ENCODE results near the gene DPCD. TPM values are rescaled to one million over a fixed set of nuclear protein-coding genes. Genes with fewer than 3 reads are reported as not detected.
"Not testable (repeated sequence)": the region's sequence is repeated elsewhere in the genome, so short reads cannot be mapped to it uniquely, and the experiment has no call there.

Gene DPCD
- total RNA-seq, 2 experiments from 2014 or later = 0.31 to 0.96 TPM

GRCh38 chr10:101585841-101586240, 2.3 kb upstream of the DPCD start:
- Mint-ChIP-seq H3K36me3 (ENCODE audit: low read depth) (peaks cover 47% of the 10 kb centered on the region), H3K4me1 (ENCODE audit: low read depth) (peaks cover 24% of the 10 kb centered on the region), H3K4me3 (no peak overlapping the region), H3K27me3 (peaks cover 3% of the 10 kb centered on the region), H3K9me3 (no peaks in the 10 kb centered on the region), H3K27ac (no peak overlapping the region)
- Histone ChIP-seq H3K27ac (ENCODE audit: low read depth in 1 of 2, low read length in 2 of 2) (no peak overlapping the region), H3K36me3 (ENCODE audit: insufficient read depth, low read length) (peaks cover 36% of the 10 kb centered on the region), H3K27me3 (ENCODE audit: control insufficient read depth in 1 of 2, insufficient read depth in 2 of 2, low read length in 2 of 2) (no peaks in the 10 kb centered on the region), H3K4me1 (ENCODE audit: insufficient read depth, low read length) (peaks cover 24% of the 10 kb centered on the region), H3K4me3 (ENCODE audit: low read length) (no peak overlapping the region), H3K9me3 (ENCODE audit: control insufficient read depth in 1 of 2, insufficient read depth in 1 of 2, low read length in 2 of 2) (no peaks in the 10 kb centered on the region)
- intact Hi-C loops (cut with DNase I, micrococcal nuclease) = loop anchor here in 1 of 2 experiments (5.0 to 10.0 kb wide), 3 partner anchors 106 to 1049 kb away; partner anchors contain the start of genes BTRC and HIF1AN
- ATAC-seq (ENCODE audit: poor library complexity) = no peak
- ChIA-PET POLR2A (no interaction called here), CTCF (no interaction called here)
- DNase-seq = no peak
- no peak for TF ChIP-seq CTCF (IDR thresholded peaks at IDR 0.05)

- no peak for ATAC-seq (ENCODE audit: poor library complexity)
- Mint-ChIP-seq H3K4me1 (ENCODE audit: low read depth) (peaks cover 24% of the 10 kb centered on the region), H3K27me3 (peaks cover 6% of the 10 kb centered on the region), H3K4me3 (peak overlapping the region; percentile 97), H3K36me3 (ENCODE audit: low read depth) (peaks cover 25% of the 10 kb centered on the region), H3K9me3 (no peaks in the 10 kb centered on the region), H3K27ac (no peak overlapping the region)
- Histone ChIP-seq H3K36me3 (ENCODE audit: insufficient read depth, low read length) (peaks cover 18% of the 10 kb centered on the region), H3K4me1 (ENCODE audit: insufficient read depth, low read length) (peaks cover 24% of the 10 kb centered on the region), H3K27me3 (ENCODE audit: control insufficient read depth in 1 of 2, insufficient read depth in 2 of 2, low read length in 2 of 2) (no peaks in the 10 kb centered on the region), H3K9me3 (ENCODE audit: control insufficient read depth in 1 of 2, insufficient read depth in 1 of 2, low read length in 2 of 2) (no peaks in the 10 kb centered on the region), H3K27ac (ENCODE audit: low read depth in 1 of 2, low read length in 2 of 2) (no peak overlapping the region), H3K4me3 (ENCODE audit: low read length) (peak overlapping the region; percentile 72)
- ChIA-PET POLR2A (interaction anchor here (1.2 to 2.0 kb wide), 2 partner anchors 11 kb away, joined by 5 to 8 read pairs; no protein-coding TSS in a partner anchor), CTCF (no interaction called here)
- DNase-seq = no peak
- intact Hi-C loops (cut with DNase I, micrococcal nuclease) = loop anchor here in 1 of 2 experiments (5.0 to 10.0 kb wide), 3 partner anchors 103 to 1052 kb away; partner anchors contain the start of genes BTRC and HIF1AN
- TF ChIP-seq CTCF (IDR thresholded peaks at IDR 0.05) = no peak
Measured at GRCh38 chr10:101588879-101589278, 758 bp downstream of the DPCD start.

- intact Hi-C loops (cut with DNase I, micrococcal nuclease); CTCF ChIA-PET; H3K4me3 Mint-ChIP-seq; H3K27me3 Mint-ChIP-seq; H3K36me3 ChIP-seq (ENCODE audit: insufficient read depth, low read length); POLR2A ChIA-PET; H3K36me3 Mint-ChIP-seq (ENCODE audit: low read depth); H3K27ac Mint-ChIP-seq; ATAC-seq (ENCODE audit: poor library complexity); H3K9me3 Mint-ChIP-seq; H3K27me3 ChIP-seq (ENCODE audit: control insufficient read depth in 1 of 2, insufficient read depth in 2 of 2, low read length in 2 of 2); H3K4me3 ChIP-seq (ENCODE audit: low read length); H3K4me1 Mint-ChIP-seq (ENCODE audit: low read depth); H3K27ac ChIP-seq (ENCODE audit: low read depth in 1 of 2, low read length in 2 of 2); H3K4me1 ChIP-seq (ENCODE audit: insufficient read depth, low read length); H3K9me3 ChIP-seq (ENCODE audit: control insufficient read depth in 1 of 2, insufficient read depth in 1 of 2, low read length in 2 of 2): not testable (repeated sequence)
- peak in 1 of 14 experiments; percentile 10 for DNase-seq
Measured at GRCh38 chr10:101593331-101593730, 5.2 kb downstream of the DPCD start.

Data from CD4-positive, alpha-beta T cell (primary cell).